HL-60 (cell line): ENCODE data around the gene CACNA2D1.

Experiments
- DNase-seq, 2 experiments: peaks; one replicate each; pipeline ENCODE4 v3.0.0-alpha.2; 2010 to 2020; ENCODE audit warnings: low read depth in 1 of 2, low spot score in 1 of 2
- H3K27ac ChIP-seq: fragments of 250-450 bp; sonication (Bioruptor Pico); replicated peaks from 2 replicates; pipeline ENCODE4 v1.5.1; 2020; ENCODE audit warnings: mild to moderate bottlenecking, moderate library complexity
- H3K27me3 ChIP-seq: fragments of 250-450 bp; sonication (Bioruptor Pico); 2 replicates; pipeline ENCODE4 v1.5.1; 2021; ENCODE audit warnings: mild to moderate bottlenecking, moderate library complexity; ENCODE audit not compliant: insufficient read depth, poor library complexity, severe bottlenecking
- H3K4me3 ChIP-seq: replicated peaks from 2 replicates; pipeline ENCODE4 v1.5.1; 2011; ENCODE audit warnings: mild to moderate bottlenecking, control low read depth, low read length; ENCODE audit not compliant: insufficient read depth
- GABPA ChIP-seq: IDR thresholded peaks from 2 replicates; pipeline ENCODE4 v1.6.1; 2012; ENCODE audit warnings: low read depth
- POLR2AphosphoS5 ChIP-seq: IDR thresholded peaks from 2 replicates; pipeline ENCODE4 v1.6.1; 2012; ENCODE audit warnings: low read depth
- SPI1 ChIP-seq: IDR thresholded peaks from 2 replicates; pipeline ENCODE4 v1.6.1; 2012; ENCODE audit warnings: low read depth, mild to moderate bottlenecking, borderline replicate concordance
- TF ChIP-seq, protein P1 (sequence below): IDR thresholded peaks from one replicate; pipeline ENCODE4 v1.5.1; 2011; ENCODE audit warnings: low read length, control low read depth, inconsistent platforms; ENCODE audit not compliant: insufficient read depth
- TF ChIP-seq, protein P2 (sequence below): IDR thresholded peaks from 2 replicates; pipeline ENCODE4 v1.6.1; 2012; ENCODE audit warnings: low read depth; ENCODE audit not compliant: insufficient replicate concordance

Gene CACNA2D1

DNA sequence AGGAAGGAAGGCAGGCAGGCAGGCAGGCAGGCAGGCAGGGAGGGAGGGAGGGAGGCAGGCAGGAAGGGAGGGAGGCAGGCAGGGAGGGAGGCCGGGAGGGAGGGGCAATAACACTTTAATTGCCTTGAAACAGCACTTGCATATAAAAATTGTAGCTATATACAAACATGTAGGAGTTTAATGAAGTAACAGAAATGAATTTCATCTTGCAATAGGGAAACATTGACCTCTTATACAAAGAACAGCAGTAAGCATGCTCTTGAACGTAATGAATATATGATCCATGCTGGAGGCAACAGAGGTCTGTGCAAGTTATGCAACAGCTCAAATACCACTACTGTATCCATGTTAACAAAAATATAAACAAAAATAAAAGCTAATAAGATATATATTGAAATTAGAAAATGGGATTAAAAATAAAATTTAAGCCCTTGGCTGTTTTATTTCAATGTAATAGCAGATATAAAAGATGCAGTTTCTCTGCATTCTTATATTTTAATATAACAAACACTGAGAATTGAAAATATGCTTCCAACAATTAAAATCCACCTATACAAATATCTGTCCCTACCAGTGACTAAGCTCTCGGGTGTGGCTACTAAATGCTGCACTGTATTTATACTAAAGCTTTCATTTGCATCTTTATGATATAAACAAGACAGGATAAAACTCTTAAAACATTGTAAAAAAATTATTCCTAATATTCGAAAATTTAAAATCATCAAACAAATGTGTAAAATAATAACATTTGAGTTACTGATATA, 50.3 kb downstream of the CACNA2D1 start:
- Histone ChIP-seq H3K27me3 (no peaks in the 10 kb centered on the region), H3K4me3 (no peak overlapping the region), H3K27ac (no peak overlapping the region)
- TF ChIP-seq, protein P1, sequence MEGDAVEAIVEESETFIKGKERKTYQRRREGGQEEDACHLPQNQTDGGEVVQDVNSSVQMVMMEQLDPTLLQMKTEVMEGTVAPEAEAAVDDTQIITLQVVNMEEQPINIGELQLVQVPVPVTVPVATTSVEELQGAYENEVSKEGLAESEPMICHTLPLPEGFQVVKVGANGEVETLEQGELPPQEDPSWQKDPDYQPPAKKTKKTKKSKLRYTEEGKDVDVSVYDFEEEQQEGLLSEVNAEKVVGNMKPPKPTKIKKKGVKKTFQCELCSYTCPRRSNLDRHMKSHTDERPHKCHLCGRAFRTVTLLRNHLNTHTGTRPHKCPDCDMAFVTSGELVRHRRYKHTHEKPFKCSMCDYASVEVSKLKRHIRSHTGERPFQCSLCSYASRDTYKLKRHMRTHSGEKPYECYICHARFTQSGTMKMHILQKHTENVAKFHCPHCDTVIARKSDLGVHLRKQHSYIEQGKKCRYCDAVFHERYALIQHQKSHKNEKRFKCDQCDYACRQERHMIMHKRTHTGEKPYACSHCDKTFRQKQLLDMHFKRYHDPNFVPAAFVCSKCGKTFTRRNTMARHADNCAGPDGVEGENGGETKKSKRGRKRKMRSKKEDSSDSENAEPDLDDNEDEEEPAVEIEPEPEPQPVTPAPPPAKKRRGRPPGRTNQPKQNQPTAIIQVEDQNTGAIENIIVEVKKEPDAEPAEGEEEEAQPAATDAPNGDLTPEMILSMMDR = no peak
- TF ChIP-seq GABPA = no peak
- TF ChIP-seq SPI1 = no peak
- TF ChIP-seq, protein P2, sequence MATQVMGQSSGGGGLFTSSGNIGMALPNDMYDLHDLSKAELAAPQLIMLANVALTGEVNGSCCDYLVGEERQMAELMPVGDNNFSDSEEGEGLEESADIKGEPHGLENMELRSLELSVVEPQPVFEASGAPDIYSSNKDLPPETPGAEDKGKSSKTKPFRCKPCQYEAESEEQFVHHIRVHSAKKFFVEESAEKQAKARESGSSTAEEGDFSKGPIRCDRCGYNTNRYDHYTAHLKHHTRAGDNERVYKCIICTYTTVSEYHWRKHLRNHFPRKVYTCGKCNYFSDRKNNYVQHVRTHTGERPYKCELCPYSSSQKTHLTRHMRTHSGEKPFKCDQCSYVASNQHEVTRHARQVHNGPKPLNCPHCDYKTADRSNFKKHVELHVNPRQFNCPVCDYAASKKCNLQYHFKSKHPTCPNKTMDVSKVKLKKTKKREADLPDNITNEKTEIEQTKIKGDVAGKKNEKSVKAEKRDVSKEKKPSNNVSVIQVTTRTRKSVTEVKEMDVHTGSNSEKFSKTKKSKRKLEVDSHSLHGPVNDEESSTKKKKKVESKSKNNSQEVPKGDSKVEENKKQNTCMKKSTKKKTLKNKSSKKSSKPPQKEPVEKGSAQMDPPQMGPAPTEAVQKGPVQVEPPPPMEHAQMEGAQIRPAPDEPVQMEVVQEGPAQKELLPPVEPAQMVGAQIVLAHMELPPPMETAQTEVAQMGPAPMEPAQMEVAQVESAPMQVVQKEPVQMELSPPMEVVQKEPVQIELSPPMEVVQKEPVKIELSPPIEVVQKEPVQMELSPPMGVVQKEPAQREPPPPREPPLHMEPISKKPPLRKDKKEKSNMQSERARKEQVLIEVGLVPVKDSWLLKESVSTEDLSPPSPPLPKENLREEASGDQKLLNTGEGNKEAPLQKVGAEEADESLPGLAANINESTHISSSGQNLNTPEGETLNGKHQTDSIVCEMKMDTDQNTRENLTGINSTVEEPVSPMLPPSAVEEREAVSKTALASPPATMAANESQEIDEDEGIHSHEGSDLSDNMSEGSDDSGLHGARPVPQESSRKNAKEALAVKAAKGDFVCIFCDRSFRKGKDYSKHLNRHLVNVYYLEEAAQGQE = no peak
- TF ChIP-seq POLR2AphosphoS5 = no peak
- DNase-seq = no peak

DNA sequence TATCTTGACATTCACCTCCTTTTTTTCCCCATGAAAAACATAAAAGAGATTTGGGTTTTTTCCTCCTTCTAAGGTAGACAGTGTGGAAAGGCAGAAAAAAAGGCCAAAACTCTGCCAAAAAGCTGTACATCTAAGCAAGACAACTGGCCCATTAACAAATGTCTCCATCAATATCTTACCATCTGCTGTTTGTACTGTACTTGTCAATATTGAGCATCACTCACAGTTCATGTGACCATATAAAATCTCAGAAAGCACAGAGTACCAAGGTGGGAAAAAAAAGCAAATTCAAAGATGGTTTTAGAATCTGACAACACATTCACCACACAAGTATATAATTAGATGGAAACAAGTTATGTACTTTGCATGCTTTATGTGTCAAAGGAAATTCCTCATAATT, 52.6 kb downstream of the CACNA2D1 start:
- no peak overlapping the region for H3K4me3 ChIP-seq
- DNase-seq = no peak
- no peaks in the 10 kb centered on the region for H3K27me3 ChIP-seq
- TF ChIP-seq, protein P1 = no peak
- TF ChIP-seq SPI1 (no peak), POLR2AphosphoS5 (no peak)
- H3K27ac ChIP-seq = no peak overlapping the region

DNA sequence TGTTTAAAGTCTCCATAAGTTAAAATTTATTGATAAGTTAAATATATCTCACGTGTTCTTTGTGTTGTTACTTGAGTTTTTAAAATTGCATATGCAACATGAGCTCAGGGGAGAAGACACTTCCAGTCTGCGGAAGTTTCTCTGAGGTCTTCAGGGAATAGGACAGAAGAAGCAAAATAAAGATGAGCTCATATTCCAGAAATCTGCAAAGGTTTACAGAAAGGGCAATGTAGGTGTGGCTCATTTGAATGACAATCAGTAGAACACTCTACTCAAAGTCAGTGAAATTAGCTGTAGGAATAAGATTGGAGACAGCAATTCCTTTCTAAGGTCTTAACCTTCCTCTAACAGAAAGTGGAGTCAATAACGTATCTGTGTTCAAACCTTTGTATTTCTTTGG, 53.7 kb downstream of the CACNA2D1 start:
- no peaks in the 10 kb centered on the region for H3K27me3 ChIP-seq
- TF ChIP-seq, protein P1 = no peak
- TF ChIP-seq, protein P2 = no peak
- TF ChIP-seq POLR2AphosphoS5 (no peak), GABPA (no peak), SPI1 (no peak)
- H3K4me3 ChIP-seq = no peak overlapping the region
- H3K27ac ChIP-seq = no peak overlapping the region
- DNase-seq = no peak

DNA sequence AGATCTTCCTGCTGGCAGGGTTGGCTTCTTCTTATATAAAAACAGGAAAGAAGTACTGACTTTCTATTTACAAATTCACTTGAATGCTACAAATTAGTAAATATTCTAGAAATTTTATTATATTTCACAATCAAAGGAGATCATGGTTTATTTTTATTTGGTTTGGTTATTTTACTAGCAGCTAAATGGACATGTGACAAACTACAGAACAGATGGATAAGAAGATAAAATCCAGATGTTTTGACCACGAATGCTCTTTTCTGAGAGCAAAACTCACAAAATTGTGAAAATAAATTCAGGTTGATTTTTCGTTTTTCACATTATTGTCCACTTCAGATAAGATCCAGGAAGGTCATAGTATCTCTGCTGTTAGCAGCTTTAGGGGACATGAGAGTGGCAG, 55.4 kb downstream of the CACNA2D1 start:
- Histone ChIP-seq H3K27me3 (no peaks in the 10 kb centered on the region), H3K4me3 (no peak overlapping the region), H3K27ac (no peak overlapping the region)
- TF ChIP-seq SPI1 (no peak), POLR2AphosphoS5 (no peak), GABPA (no peak)
- TF ChIP-seq, protein P2 = no peak
- TF ChIP-seq, protein P1 = no peak
- no peak for DNase-seq
